Measurements from ENCODE around the gene PREX1. TPM values are rescaled to one million over a fixed set of nuclear protein-coding genes. Genes with fewer than 3 reads are reported as not detected.

The PREX1 gene
- total RNA-seq, 1 donor from 2014 or later: 65.5 TPM

DNA sequence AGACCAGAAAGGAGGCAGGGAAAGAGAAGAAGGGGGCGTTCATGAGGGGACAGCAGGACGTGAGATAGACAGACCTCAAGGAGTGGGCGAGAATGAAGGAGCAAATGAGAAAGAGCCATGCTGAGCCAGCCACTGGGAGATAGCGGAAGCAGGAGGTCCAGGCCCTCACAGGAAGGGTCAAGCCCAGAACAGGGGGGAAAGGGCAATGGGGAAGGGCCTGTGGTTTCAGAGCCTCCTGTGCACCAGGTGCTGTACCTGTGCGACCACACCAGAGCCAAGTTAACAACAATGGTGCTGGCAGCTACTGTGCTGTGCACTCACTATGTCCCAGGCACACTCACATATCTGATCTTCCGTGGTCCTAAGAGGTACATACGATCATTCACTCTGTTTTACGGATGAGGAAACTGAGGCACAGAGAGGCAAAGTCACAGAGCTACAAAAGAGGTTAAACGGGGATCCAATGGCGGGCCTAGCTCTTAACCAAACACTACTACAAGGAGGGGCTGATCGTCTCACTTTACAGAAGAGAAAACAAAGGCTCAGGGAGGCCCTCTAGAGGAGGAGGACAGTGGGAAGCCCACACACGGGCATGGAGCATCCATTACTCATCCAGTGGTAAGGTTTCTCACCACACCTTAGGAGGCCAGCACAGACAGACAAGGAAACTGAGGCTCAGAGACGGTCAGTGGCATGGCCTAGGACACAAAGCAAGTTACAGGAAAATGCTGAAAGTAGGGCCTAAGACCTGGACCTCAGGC lies 129.1 kb downstream of the PREX1 start:
- DNase-seq: no peak
- Mint-ChIP-seq H3K36me3 (ENCODE audit: low read depth) (peaks cover 57% of the 10 kb centered on the region), H3K27me3 (no peaks in the 10 kb centered on the region), H3K4me1 (peaks cover 11% of the 10 kb centered on the region), H3K27ac (no peak overlapping the region), H3K4me3 (no peak overlapping the region), H3K9me3 (peaks cover 5% of the 10 kb centered on the region)
- intact Hi-C loops (cut with micrococcal nuclease): no loop called here

DNA sequence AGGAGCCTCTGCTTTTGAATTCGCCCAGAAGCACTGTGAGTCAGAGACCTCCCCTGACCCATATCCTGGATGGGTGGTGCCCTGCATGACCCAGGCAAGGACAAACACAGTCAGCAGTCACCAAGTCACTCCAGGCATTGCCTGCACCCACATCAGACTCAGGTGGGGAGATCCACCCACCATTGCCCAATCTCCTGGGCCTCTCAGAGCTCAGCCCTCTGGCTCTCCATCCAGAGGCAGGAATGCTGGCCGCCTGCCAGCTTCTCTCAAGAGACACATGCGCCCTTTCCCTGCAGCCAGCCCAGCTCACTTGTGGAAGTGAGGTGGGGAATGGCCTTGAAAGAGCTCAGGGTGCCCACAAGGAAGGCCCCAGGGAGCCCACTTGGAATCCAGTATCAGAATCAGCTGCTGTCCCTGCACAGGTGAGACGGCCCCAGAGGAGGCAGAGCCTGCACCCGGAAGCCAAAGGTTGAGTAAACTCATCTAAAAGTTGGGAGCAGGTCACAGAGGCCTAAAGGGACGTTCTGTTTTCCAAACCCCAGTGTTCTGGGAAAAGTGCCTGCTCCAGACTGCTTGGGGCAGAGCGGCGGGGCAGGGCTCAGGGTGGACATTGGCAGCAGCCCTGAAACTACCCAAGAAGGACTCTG lies 129.8 kb downstream of the PREX1 start:
- H3K27me3 Mint-ChIP-seq: no peaks in the 10 kb centered on the region
- intact Hi-C loops (cut with micrococcal nuclease): no loop called here
- peak overlapping the region; percentile 17 for H3K27ac Mint-ChIP-seq
- no peak for DNase-seq
- peaks cover 5% of the 10 kb centered on the region for H3K9me3 Mint-ChIP-seq
- no peak overlapping the region for H3K4me3 Mint-ChIP-seq
- H3K36me3 Mint-ChIP-seq (ENCODE audit: low read depth): peaks cover 60% of the 10 kb centered on the region
- peaks cover 14% of the 10 kb centered on the region for H3K4me1 Mint-ChIP-seq

DNA sequence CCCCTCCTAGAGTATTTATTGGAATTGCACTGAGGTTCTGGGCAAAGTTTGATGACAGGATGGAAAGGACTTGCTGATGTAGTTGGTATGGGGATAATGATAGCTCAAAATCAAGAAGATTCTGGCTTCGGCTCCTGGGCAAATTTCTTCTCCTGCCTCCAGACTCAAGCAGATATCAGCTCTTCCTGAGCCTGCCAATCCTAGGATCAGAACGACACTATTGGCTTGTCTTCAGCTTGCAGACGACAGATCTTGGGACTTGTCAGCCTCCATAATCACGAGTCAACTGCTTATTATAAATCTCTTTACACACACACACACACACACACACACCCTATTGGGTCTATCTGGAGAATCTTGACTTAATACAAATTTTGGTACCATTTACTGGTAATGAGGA lies 131.1 kb downstream of the PREX1 start:
- no peak for DNase-seq
- Mint-ChIP-seq H3K27ac (no peak overlapping the region), H3K9me3 (peaks cover 5% of the 10 kb centered on the region), H3K4me1 (peaks cover 14% of the 10 kb centered on the region), H3K27me3 (no peaks in the 10 kb centered on the region), H3K4me3 (no peak overlapping the region), H3K36me3 (ENCODE audit: low read depth) (peaks cover 58% of the 10 kb centered on the region)
- intact Hi-C loops (cut with micrococcal nuclease): no loop called here

DNA sequence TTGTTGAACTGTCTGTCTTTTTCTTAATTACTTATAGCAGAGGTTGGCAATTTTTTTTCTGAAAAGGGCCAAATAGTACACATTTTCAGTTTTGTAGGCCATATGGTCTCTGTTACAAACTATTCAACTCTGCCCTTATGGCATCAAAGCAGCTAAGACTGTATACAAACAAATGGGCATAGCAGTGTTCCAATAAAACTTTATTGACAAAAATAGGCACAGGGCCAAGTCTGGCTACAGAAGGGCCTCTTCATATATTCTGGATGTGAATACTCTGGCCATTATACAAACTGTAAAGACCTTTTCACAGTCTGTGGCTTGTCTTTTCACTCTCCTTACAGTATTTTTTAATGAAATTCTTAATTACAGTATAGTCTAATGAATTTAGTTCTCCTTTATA lies 132.1 kb downstream of the PREX1 start:
- peaks cover 58% of the 10 kb centered on the region for H3K36me3 Mint-ChIP-seq (ENCODE audit: low read depth)
- H3K4me1 Mint-ChIP-seq: peaks cover 14% of the 10 kb centered on the region
- peaks cover 5% of the 10 kb centered on the region for H3K9me3 Mint-ChIP-seq
- intact Hi-C loops (cut with micrococcal nuclease): no loop called here
- no peak overlapping the region for H3K27ac Mint-ChIP-seq
- no peaks in the 10 kb centered on the region for H3K27me3 Mint-ChIP-seq
- DNase-seq: no peak
- H3K4me3 Mint-ChIP-seq: no peak overlapping the region

DNA sequence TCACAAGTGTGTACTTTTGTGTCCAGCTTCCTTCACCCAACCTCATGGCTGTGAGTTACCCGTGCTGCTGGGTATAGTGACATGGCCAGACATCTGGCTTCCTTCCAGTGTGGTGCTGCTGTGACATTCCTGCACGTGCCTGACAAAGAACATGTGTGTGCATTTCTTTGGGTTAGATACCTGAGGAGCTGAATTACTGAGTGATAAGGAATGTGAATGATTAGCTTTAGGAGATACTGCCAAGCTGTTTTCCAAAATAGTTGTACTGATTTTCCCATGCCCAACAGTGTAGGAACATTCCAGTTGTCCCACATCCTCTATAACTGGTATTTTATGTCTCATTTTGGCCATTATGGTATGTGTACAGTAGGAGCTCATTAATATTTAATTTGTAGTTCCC lies 132.5 kb downstream of the PREX1 start:
- Mint-ChIP-seq H3K4me1 (peaks cover 12% of the 10 kb centered on the region), H3K9me3 (peaks cover 5% of the 10 kb centered on the region), H3K36me3 (ENCODE audit: low read depth) (peaks cover 55% of the 10 kb centered on the region), H3K4me3 (no peak overlapping the region), H3K27me3 (no peaks in the 10 kb centered on the region), H3K27ac (no peak overlapping the region)
- intact Hi-C loops (cut with micrococcal nuclease): no loop called here
- no peak for DNase-seq

DNA sequence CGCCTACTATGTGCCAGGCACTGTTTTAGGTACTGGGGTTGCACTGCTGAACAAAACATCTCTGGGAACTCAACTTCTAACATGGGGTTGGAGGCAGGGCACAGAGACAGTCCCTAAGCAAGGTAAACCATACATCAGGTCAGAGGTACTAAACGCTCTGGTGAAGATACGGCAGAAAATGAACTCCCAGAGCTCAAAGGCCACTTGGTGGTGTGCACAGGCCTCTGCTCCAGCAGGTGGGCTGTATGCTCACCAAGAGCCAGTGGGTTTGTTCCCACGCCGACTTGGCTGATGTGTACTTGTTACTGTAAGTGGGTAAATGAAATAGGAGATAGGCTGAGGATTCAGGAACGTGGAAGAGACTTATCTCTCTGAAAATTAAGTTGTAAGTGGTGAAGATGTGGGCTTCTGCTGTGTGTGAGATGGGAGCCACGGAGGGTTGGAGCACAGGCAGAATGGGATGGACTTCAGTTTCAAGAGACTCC lies 133.4 kb downstream of the PREX1 start:
- Mint-ChIP-seq H3K9me3 (peaks cover 2% of the 10 kb centered on the region), H3K4me3 (no peak overlapping the region), H3K27ac (no peak overlapping the region), H3K27me3 (no peaks in the 10 kb centered on the region), H3K36me3 (ENCODE audit: low read depth) (peaks cover 54% of the 10 kb centered on the region), H3K4me1 (peaks cover 7% of the 10 kb centered on the region)
- intact Hi-C loops (cut with micrococcal nuclease): no loop called here
- DNase-seq: no peak

DNA sequence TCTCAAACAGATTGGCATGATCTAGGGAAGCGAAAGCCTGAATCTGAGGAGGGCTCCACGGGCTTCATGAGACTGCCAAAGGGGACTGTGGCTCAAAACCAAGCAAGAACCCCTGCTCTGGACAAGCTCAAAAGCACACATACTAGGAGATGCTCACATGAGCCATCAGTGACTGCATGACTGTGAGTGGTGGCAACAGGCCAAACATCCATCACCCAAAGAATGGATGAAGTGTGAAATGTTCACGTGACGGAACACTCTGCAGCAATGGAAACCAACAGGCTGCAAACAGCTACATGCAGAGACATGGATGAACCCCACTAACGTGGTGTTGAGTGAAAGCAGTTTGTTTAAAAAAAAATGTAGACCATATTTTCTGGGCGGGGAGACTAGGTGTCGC lies 136.3 kb downstream of the PREX1 start:
- peaks cover 54% of the 10 kb centered on the region for H3K36me3 Mint-ChIP-seq (ENCODE audit: low read depth)

DNA sequence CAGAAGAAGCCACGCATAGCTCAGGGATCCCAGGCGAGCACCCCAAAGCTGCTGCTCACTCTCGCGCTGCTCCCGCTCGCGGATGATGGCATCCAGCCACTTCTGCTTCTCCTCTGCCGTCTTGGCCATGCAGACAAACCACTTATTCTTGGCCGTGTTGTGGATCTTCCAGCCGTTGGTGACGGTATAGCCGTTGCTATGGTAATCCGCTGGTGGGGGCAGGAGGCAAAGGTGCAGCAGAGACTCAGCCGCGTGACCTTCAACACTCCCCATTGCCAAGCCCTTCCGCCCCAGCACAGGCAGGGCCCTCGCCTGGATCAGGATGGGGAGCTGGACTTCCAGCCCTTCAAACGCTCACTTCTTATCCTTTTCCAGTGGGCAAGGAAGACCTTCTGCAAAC lies 136.9 kb downstream of the PREX1 start:
- H3K27me3 Mint-ChIP-seq: no peaks in the 10 kb centered on the region
- H3K4me3 Mint-ChIP-seq: no peak overlapping the region
- H3K4me1 Mint-ChIP-seq: peaks cover 4% of the 10 kb centered on the region
- no peak for DNase-seq
- peaks cover 49% of the 10 kb centered on the region for H3K36me3 Mint-ChIP-seq (ENCODE audit: low read depth)
- intact Hi-C loops (cut with micrococcal nuclease): no loop called here
- H3K27ac Mint-ChIP-seq: peak overlapping the region; percentile 26
- H3K9me3 Mint-ChIP-seq: no peaks in the 10 kb centered on the region

More for the DNA sequence above, 136.3 kb downstream of the PREX1 start:
- Mint-ChIP-seq H3K4me1 (peaks cover 4% of the 10 kb centered on the region), H3K27ac (no peak overlapping the region), H3K4me3 (no peak overlapping the region), H3K9me3 (no peaks in the 10 kb centered on the region), H3K27me3 (no peaks in the 10 kb centered on the region)
- intact Hi-C loops (cut with micrococcal nuclease): no loop called here
- DNase-seq: no peak

DNA sequence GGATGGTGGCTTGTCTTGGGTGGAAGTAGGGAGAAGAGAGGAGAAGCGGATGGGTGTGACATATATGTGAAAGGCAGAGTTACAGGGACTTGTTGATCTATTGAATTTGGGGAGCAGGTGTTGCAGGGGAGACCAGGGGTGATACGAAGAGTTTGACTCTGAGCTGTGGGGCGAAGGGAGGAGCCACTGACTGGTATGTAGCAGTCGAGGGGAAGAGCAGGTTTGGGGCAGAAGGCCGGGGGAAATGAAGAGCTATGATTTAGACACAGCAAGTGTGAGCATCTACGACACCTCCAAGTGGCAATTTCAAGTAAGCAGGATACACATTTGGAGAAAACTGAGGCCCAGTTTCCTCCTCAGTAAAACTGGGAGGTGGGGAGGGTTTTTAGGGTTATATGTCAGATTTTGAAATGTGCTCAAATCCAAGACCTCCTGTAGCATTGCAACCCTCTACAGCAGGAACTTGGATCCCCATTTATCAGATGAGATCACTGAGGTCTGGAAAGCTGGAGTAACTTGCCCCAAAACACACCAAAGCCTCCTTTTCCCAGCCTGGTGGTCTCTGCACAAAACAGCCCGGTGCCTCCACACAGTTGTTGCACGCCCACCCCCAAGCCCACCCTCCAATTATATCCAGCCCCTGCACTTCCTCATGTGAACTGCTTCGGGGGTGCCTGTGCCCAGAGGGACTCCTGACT lies 137.8 kb downstream of the PREX1 start:
- intact Hi-C loops (cut with micrococcal nuclease): no loop called here
- DNase-seq: no peak
- Mint-ChIP-seq H3K36me3 (ENCODE audit: low read depth) (peaks cover 52% of the 10 kb centered on the region), H3K9me3 (no peaks in the 10 kb centered on the region), H3K27me3 (no peaks in the 10 kb centered on the region), H3K4me3 (no peak overlapping the region), H3K4me1 (peaks cover 7% of the 10 kb centered on the region), H3K27ac (no peak overlapping the region)

DNA sequence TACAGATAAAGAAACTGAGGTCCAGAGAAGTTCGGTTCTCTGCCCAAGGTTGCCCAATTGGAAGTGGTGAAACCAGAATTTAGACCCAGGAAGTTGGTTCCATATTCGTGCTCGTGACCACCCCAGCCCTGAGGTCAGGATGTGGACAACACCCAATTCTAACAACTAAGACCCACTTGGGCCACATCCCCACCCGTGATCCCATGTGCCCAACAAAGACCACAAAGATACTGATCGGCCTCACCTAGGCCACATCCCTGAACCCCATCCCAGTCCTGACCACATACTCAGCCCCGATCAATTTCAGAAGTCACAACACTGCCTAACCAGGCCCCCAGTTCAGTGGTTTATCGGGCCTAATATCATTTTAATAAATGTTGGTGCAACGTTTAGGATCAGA lies 138.4 kb downstream of the PREX1 start:
- peaks cover 54% of the 10 kb centered on the region for H3K36me3 Mint-ChIP-seq (ENCODE audit: low read depth)
- DNase-seq: no peak
- H3K27me3 Mint-ChIP-seq: no peaks in the 10 kb centered on the region
- no peak overlapping the region for H3K27ac Mint-ChIP-seq
- intact Hi-C loops (cut with micrococcal nuclease): no loop called here
- peaks cover 11% of the 10 kb centered on the region for H3K4me1 Mint-ChIP-seq
- no peaks in the 10 kb centered on the region for H3K9me3 Mint-ChIP-seq
- no peak overlapping the region for H3K4me3 Mint-ChIP-seq

DNA sequence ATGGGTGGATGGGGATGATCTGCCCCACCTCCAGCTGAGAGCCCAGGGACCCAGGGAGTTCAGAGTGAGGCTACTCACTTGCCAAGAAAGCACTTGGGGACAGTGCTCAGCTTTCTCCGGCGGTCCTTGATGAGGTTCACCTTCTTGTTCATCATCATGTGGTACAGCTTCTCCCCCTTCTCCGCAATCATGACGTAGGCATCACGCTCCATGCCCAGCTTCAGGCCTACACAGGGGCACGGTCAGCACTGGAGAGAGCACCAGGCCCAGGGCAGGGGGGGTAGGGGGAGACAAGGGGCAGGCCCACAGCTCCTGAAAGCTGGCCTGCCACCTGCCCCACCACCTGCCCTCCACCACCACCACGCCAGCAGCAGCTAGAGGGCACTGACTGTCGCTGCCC lies 139.2 kb downstream of the PREX1 start:
- H3K4me1 Mint-ChIP-seq: peaks cover 17% of the 10 kb centered on the region
- intact Hi-C loops (cut with micrococcal nuclease): no loop called here
- no peak overlapping the region for H3K27ac Mint-ChIP-seq
- peaks cover 55% of the 10 kb centered on the region for H3K36me3 Mint-ChIP-seq (ENCODE audit: low read depth)
- no peak overlapping the region for H3K4me3 Mint-ChIP-seq
- no peaks in the 10 kb centered on the region for H3K27me3 Mint-ChIP-seq
- no peaks in the 10 kb centered on the region for H3K9me3 Mint-ChIP-seq
- no peak for DNase-seq

DNA sequence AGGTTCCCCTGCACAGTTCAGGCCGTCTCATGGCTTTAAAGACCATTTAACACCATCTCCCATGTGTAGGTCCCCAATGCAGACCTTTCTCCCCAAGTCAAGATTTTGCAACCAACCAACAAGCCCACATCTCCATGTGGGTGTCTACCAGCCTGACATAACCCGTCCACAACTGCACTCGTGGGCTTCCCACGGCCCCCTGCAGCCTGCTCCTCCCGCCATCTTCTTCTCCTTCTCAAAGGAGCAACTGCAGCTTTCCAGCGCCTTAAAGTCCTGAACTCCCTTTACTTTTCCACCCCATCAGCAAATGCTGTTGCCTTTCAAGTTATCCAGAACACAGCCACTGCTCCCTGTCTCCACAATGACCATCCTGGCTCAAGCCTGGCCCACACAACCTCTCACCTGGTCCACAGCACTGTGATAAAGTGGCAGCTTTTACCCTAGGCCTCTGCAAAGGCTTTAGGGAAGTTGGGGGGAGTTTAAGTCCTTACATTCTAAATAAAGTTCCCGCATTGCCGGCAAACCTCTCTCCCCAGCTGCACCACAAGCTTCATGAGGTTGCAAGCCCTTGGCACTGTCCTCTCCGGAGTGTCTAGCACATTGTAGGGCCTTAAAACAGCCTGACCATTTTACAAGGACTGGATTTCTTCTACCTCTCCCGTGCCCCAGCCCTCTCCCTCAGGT lies 140.5 kb downstream of the PREX1 start:
- Mint-ChIP-seq H3K4me3 (no peak overlapping the region), H3K27me3 (no peaks in the 10 kb centered on the region), H3K4me1 (peaks cover 16% of the 10 kb centered on the region), H3K9me3 (no peaks in the 10 kb centered on the region), H3K36me3 (ENCODE audit: low read depth) (peaks cover 56% of the 10 kb centered on the region), H3K27ac (peak overlapping the region; percentile 54)
- intact Hi-C loops (cut with micrococcal nuclease): no loop called here
- DNase-seq: no peak

DNA sequence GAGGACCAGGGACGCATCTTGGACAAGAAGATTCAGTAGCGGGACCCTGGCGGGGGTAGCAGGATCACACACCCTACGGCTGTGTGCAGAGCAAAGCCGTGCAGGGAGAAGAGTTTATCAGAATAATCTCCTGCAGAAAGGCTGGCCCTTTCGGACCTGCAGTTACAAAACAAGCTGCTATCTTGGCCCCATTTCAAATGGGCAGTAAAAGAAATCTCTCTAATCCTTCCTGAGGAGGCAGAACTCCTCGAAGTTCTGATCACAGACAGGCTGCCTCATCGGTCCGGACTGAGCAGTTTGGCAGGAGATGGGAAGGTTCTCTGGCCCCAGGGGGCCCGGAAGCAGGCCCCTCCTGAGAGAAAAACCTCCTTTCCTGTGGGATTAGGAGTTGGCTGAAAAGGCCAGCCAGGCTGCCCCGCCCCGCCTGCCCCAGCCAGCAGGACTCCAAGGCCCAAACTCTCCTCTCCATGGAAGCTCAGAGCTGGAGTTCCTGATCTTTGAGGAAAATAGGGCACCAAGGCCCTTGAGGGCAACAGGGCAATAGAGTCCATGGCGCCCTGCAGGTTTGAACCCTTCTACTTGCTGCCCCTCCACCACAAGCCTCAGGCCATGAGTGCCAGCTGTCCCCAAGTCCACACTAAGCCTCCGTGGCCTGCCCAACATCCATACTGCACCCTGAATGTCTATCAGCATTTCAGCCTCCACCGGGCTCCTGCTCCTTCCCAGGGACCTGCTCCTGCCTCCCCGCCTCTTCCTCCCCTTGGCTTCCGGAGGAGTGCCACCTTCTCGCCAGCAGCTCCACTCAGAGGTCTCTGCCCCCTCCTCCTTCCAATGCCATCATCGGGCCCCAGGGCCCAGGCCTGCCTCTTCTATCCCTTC lies 141.3 kb downstream of the PREX1 start:
- intact Hi-C loops (cut with micrococcal nuclease): no loop called here
- peaks cover 16% of the 10 kb centered on the region for H3K4me1 Mint-ChIP-seq
- peaks cover 54% of the 10 kb centered on the region for H3K36me3 Mint-ChIP-seq (ENCODE audit: low read depth)
- peak overlapping the region; percentile 54 for H3K27ac Mint-ChIP-seq
- H3K9me3 Mint-ChIP-seq: no peaks in the 10 kb centered on the region
- no peaks in the 10 kb centered on the region for H3K27me3 Mint-ChIP-seq
- no peak for DNase-seq
- no peak overlapping the region for H3K4me3 Mint-ChIP-seq

Measured in activated CD4-positive, alpha-beta T cell treated with anti-CD3 and anti-CD28 coated beads, Interleukin-2, amount 10 ng/mL, durations not matched to agents 24 days and 14 days (primary cell).